Measurements from ENCODE around the gene SCAF8. TPM values are rescaled to one million over a fixed set of nuclear protein-coding genes. Genes with fewer than 3 reads are reported as not detected.

Gene SCAF8
- total and polyA plus RNA-seq, 10 donors: 10.5 to 60.7 (median 52.2) TPM

DNA sequence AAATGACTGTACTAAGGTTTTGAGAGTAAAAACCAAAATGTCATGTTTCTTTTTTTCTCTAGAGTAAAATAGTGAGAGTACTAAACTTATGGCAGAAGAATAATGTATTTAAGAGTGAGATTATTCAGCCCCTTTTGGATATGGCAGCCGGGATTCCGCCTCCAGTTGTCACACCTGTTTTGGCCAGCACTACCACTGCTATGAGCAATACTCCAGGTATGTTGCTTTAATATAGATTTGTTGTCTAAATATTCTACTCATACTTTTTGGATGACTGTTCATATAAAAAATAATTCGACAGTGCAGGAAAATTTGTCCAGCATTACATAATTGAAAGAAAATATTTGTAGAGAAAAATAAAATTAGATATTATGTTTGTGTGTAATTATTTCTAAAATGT, 59.5 kb downstream of the SCAF8 start:
- Histone ChIP-seq H3K27ac (no peak overlapping the region), H3K4me3 (no peak overlapping the region), H3K36me3 (peaks cover 0 to 92% (median 33%) of the 10 kb centered on the region in 6 donors), H3K9me3 (no peaks in the 10 kb centered on the region), H3K4me1 (peaks cover 0 to 14% (median 6%) of the 10 kb centered on the region in 6 donors), H3K27me3 (replicated peaks in 1 of 7) (no peaks in the 10 kb centered on the region)
- TF ChIP-seq POLR2AphosphoS5 (IDR thresholded peaks at IDR 0.05) (no peak), POLR2A (IDR thresholded peaks at IDR 0.05) (no peak)
- TF ChIP-seq, protein P1, sequence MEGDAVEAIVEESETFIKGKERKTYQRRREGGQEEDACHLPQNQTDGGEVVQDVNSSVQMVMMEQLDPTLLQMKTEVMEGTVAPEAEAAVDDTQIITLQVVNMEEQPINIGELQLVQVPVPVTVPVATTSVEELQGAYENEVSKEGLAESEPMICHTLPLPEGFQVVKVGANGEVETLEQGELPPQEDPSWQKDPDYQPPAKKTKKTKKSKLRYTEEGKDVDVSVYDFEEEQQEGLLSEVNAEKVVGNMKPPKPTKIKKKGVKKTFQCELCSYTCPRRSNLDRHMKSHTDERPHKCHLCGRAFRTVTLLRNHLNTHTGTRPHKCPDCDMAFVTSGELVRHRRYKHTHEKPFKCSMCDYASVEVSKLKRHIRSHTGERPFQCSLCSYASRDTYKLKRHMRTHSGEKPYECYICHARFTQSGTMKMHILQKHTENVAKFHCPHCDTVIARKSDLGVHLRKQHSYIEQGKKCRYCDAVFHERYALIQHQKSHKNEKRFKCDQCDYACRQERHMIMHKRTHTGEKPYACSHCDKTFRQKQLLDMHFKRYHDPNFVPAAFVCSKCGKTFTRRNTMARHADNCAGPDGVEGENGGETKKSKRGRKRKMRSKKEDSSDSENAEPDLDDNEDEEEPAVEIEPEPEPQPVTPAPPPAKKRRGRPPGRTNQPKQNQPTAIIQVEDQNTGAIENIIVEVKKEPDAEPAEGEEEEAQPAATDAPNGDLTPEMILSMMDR (IDR thresholded peaks at IDR 0.05 in 8 of 11, conservative IDR thresholded peaks at IDR 0.05 in 3 of 11): no peak
- no peak for DNase-seq
- WGBS, 5 donors: 94 to 100% (median 97%) methylated on average over 3 of the region's 3 CpGs
- intact Hi-C loops (cut with DNase I; ENCODE audit: low total_unique reads): no loop called here

DNA sequence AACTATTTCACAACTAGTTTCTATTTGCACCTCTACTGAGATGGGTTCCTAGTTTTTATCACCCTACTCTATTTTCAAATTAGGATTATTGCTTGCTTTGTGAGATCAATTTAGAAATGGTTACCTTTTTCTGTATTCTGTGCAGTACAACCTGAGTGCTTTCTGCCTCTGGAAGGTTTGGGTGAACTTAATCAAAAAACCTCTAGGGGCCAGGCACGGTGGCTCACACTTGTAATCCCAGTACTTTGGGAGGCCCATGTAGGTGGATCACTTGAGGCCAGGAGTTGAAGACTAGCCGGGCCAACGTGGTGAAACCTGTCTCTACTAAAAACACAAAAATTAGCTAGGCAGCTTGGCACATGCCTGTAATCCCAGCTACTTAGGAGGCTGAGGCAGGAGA, 63.3 kb downstream of the SCAF8 start:
- Histone ChIP-seq H3K36me3 (peaks cover 3 to 86% (median 24%) of the 10 kb centered on the region in 6 donors), H3K27me3 (replicated peaks in 1 of 7) (no peaks in the 10 kb centered on the region), H3K4me1 (peaks cover 0 to 31% (median 12%) of the 10 kb centered on the region in 6 donors), H3K4me3 (no peak overlapping the region), H3K9me3 (no peaks in the 10 kb centered on the region), H3K27ac (no peak overlapping the region)
- TF ChIP-seq POLR2AphosphoS5 (IDR thresholded peaks at IDR 0.05): no peak
- TF ChIP-seq, protein P1 (IDR thresholded peaks at IDR 0.05 in 8 of 11, conservative IDR thresholded peaks at IDR 0.05 in 3 of 11): no peak
- no peak for TF ChIP-seq POLR2A (IDR thresholded peaks at IDR 0.05)
- DNase-seq: no peak
- intact Hi-C loops (cut with DNase I; ENCODE audit: low total_unique reads): no loop called here
- WGBS, 5 donors: 91 to 93% (median 92%) methylated on average over 3 of the region's 3 CpGs

DNA sequence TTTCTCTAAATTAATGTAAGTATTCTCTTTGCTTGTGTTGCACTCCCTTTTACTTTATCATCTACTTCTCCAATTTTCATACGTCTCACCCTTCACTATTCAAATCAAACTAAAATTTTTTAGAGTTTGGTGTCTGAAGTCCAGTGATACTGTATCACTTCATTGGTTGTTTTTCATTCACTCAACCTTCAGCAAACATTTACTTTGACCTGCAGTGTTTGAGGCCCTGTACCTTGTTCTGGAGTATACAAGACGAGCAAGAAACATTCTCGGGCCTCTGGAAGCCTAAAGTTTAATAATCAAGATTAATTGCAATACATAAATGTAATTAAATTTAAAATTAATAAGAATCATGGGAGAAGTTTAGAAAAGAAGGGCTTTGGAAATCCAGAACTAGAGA, 64.6 kb downstream of the SCAF8 start:
- no peak for DNase-seq
- Histone ChIP-seq H3K4me1 (peaks cover 0 to 19% (median 5%) of the 10 kb centered on the region in 6 donors), H3K4me3 (no peak overlapping the region), H3K27me3 (replicated peaks in 1 of 7) (no peaks in the 10 kb centered on the region), H3K36me3 (peaks cover 3 to 89% (median 25%) of the 10 kb centered on the region in 6 donors), H3K27ac (no peak overlapping the region), H3K9me3 (no peaks in the 10 kb centered on the region)
- TF ChIP-seq POLR2A (IDR thresholded peaks at IDR 0.05) (no peak), POLR2AphosphoS5 (IDR thresholded peaks at IDR 0.05) (no peak)
- TF ChIP-seq, protein P1 (IDR thresholded peaks at IDR 0.05 in 8 of 11, conservative IDR thresholded peaks at IDR 0.05 in 3 of 11): no peak
- intact Hi-C loops (cut with DNase I; ENCODE audit: low total_unique reads): no loop called here
- 93 to 96% (median 94%) methylated on average over 3 of the region's 3 CpGs for WGBS, 5 donors

DNA sequence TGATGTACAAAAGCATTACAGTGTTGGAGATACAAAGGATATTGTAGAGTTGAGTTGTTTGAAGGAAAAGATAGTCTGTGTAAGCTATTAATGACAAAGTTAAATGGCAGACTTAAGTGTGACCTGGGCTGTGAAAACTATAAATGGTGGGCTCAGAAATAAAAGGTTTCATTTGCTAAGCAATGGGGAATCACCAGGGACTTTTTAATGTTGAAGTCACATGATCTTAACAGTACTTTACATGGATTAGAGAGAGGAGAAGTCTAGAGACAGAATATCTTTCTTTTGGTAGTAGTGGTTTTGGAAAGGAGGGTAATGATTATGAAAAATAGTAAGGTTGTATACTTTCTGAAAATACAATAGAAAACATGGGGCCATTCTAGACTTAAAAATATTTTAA, 67.1 kb downstream of the SCAF8 start:
- DNase-seq: no peak
- Histone ChIP-seq H3K9me3 (no peaks in the 10 kb centered on the region), H3K4me1 (peaks cover 0 to 23% (median 5%) of the 10 kb centered on the region in 6 donors), H3K27me3 (replicated peaks in 1 of 7) (no peaks in the 10 kb centered on the region), H3K36me3 (peaks cover 3 to 85% (median 23%) of the 10 kb centered on the region in 6 donors), H3K4me3 (no peak overlapping the region), H3K27ac (no peak overlapping the region)
- intact Hi-C loops (cut with DNase I; ENCODE audit: low total_unique reads): loop anchor here (10.0 kb wide), 1 partner anchor 66 kb away; the partner anchor contains the start of gene SCAF8
- TF ChIP-seq, protein P1 (IDR thresholded peaks at IDR 0.05 in 8 of 11, conservative IDR thresholded peaks at IDR 0.05 in 3 of 11): no peak
- TF ChIP-seq POLR2A (IDR thresholded peaks at IDR 0.05) (no peak), POLR2AphosphoS5 (IDR thresholded peaks at IDR 0.05) (no peak)

Data from spleen (tissue), 11 donors.